EL (cell line): ENCODE data around the gene PPP1CA.

Experiments
- DNase-seq: peaks from one replicate; pipeline ENCODE4 v3.0.0-alpha.2; 2016

The PPP1CA gene

GRCh38 chr11:67401495-67402191 is at the start of gene PPP1CA:
PPP1CA (minus strand) TSS chr11:67401858; CDS start chr11:67401782, 76 bp downstream.
- DNase-seq = peak; percentile 91

- no peak for DNase-seq
Observed at GRCh38 chr11:67450796-67451657, 49.4 kb upstream of the PPP1CA start.

GRCh38 chr11:67449116-67449844 is 47.6 kb upstream of the PPP1CA start:
- DNase-seq = no peak

- DNase-seq = no peak
Observed at GRCh38 chr11:67448220-67448609, 46.6 kb upstream of the PPP1CA start.

- DNase-seq = no peak
Observed at GRCh38 chr11:67445515-67445914, 43.9 kb upstream of the PPP1CA start.

- no peak for DNase-seq
Observed at GRCh38 chr11:67442504-67443404, 41.1 kb upstream of the PPP1CA start.

GRCh38 chr11:67441731-67442351 is 40.2 kb upstream of the PPP1CA start:
- DNase-seq = no peak

GRCh38 chr11:67441098-67441563 is 39.5 kb upstream of the PPP1CA start:
- DNase-seq = no peak

- DNase-seq = no peak
Observed at GRCh38 chr11:67440229-67441097, 38.8 kb upstream of the PPP1CA start.

- DNase-seq = no peak
Observed at GRCh38 chr11:67439321-67440228, 37.9 kb upstream of the PPP1CA start.

- no peak for DNase-seq
Observed at GRCh38 chr11:67438158-67438902, 36.7 kb upstream of the PPP1CA start.

GRCh38 chr11:67437809-67438157 is 36.1 kb upstream of the PPP1CA start:
- no peak for DNase-seq

- DNase-seq = no peak
Observed at GRCh38 chr11:67437082-67437808, 35.6 kb upstream of the PPP1CA start, which contains the start of gene PTPRCAP. PTPRCAP (minus strand) TSS chr11:67437682; CDS start chr11:67437619, 63 bp downstream.

GRCh38 chr11:67436459-67437081 is 34.9 kb upstream of the PPP1CA start:
- no peak for DNase-seq

- no peak for DNase-seq
Observed at GRCh38 chr11:67435727-67436458, 34.2 kb upstream of the PPP1CA start.

GRCh38 chr11:67435031-67435726 is 33.5 kb upstream of the PPP1CA start:
- no peak for DNase-seq
